Measurements from ENCODE around the gene GRIK3. TPM values are rescaled to one million over a fixed set of nuclear protein-coding genes. Genes with fewer than 3 reads are reported as not detected.

Gene GRIK3
- total RNA-seq, 6 experiments from 2014 or later, result not detected

DNA sequence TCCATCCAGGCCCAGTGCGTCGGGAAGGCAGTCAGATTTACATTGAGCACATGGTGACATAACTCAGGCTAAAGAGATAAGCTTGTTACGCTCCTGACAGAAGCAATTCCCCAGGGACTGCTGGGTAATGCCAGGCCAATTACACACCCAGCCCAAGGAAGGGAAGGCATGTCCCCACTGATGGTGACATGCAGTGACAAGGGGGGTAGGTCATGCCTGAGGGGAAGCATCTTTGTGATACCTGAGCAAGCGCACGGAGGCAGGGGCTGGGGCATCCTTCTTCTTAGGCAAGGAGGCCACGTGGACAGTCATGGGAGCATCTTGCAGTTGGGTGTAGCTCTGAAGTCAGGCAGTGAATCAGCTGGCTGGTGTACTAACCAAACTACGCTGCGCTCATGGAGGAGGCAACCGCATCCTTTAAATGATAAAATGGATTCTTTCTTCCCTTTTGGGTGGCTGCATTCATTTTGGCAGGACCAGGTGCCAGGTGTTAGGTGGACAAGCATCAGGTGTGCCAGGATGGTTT, 39.6 kb upstream of the GRIK3 start:
- TF ChIP-seq, protein P1, sequence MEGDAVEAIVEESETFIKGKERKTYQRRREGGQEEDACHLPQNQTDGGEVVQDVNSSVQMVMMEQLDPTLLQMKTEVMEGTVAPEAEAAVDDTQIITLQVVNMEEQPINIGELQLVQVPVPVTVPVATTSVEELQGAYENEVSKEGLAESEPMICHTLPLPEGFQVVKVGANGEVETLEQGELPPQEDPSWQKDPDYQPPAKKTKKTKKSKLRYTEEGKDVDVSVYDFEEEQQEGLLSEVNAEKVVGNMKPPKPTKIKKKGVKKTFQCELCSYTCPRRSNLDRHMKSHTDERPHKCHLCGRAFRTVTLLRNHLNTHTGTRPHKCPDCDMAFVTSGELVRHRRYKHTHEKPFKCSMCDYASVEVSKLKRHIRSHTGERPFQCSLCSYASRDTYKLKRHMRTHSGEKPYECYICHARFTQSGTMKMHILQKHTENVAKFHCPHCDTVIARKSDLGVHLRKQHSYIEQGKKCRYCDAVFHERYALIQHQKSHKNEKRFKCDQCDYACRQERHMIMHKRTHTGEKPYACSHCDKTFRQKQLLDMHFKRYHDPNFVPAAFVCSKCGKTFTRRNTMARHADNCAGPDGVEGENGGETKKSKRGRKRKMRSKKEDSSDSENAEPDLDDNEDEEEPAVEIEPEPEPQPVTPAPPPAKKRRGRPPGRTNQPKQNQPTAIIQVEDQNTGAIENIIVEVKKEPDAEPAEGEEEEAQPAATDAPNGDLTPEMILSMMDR (IDR thresholded peaks at IDR 0.05), result no peak
- Mint-ChIP-seq H3K9me3 (peaks cover 47% of the 10 kb centered on the region), H3K27me3 (ENCODE audit: insufficient read depth) (no peaks in the 10 kb centered on the region; the same call in 1 of the 2 replicates), H3K4me1 (ENCODE audit: low read depth) (no peaks in the 10 kb centered on the region), H3K36me3 (ENCODE audit: low read depth) (no peaks in the 10 kb centered on the region), H3K4me3 (no peak overlapping the region), H3K27ac (no peak overlapping the region)
- no peak for DNase-seq

DNA sequence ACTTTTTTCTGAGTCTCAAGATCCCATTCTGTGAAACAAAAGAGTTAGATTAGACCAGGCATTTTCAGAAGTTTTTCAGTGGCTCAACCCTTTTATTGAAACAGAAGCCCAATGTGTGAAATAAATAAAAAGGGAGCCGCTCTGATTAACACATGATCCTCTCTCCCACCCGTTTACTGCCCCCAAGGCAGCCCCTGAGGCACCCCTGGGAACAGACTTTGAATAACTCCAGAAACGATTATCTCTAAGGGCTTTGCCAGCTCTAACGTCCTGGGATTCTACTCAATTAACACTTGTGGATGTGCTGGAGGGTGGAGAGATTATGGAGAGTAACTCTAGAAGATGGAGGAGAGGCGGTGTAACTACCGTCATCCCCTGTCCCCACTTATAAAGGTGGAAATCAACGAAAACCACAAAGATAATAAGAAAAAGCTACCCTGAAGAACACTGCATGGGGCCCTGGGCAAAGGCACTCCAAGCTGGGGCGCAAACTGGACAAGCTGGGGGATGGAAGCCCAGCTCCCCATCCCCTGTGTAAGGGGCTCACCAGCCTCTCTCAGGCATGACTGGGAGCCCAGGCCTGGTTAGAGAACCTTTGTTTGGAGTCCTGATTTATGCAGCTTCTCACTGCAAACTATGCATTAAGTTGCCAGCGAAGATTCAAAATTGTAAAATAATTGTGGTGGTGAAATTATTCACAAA, 39.0 kb upstream of the GRIK3 start:
- peaks cover 50% of the 10 kb centered on the region for H3K9me3 Mint-ChIP-seq
- TF ChIP-seq, protein P1 (IDR thresholded peaks at IDR 0.05), result no peak
- H3K4me1 Mint-ChIP-seq (ENCODE audit: low read depth), result no peaks in the 10 kb centered on the region
- H3K4me3 Mint-ChIP-seq, result no peak overlapping the region
- H3K27me3 Mint-ChIP-seq (ENCODE audit: insufficient read depth), result no peaks in the 10 kb centered on the region; the same call in none of the 2 replicates
- DNase-seq, result no peak
- H3K27ac Mint-ChIP-seq, result no peak overlapping the region
- peaks cover 6% of the 10 kb centered on the region; the same call in 1 of the 2 replicates for H3K36me3 Mint-ChIP-seq (ENCODE audit: low read depth)

DNA sequence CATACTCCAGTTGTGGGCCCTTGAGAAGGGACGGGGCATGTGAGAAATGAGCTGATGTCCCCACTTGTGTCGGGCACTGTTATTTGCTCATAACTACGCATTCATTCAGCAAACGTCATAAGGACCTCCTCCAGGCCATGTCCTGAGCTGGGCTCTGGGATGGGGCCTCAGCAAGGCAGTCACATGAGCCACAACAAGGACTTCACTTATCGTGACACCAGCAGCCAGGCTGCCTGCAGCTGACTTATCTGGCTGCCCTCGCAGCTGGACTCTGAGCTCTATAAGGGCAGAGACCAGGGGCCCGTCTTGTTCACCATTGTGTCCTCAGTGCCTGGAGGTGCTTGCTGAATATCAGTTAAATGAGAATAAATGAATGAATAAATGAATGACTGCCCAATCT, 37.5 kb upstream of the GRIK3 start:
- TF ChIP-seq, protein P1 (IDR thresholded peaks at IDR 0.05), result no peak
- Mint-ChIP-seq H3K4me1 (ENCODE audit: low read depth) (no peaks in the 10 kb centered on the region), H3K9me3 (peaks cover 56% of the 10 kb centered on the region), H3K27ac (no peak overlapping the region), H3K36me3 (ENCODE audit: low read depth) (peaks cover 10% of the 10 kb centered on the region; the same call in 1 of the 2 replicates), H3K27me3 (ENCODE audit: insufficient read depth) (no peaks in the 10 kb centered on the region; the same call in 1 of the 2 replicates), H3K4me3 (no peak overlapping the region)
- DNase-seq, result no peak

DNA sequence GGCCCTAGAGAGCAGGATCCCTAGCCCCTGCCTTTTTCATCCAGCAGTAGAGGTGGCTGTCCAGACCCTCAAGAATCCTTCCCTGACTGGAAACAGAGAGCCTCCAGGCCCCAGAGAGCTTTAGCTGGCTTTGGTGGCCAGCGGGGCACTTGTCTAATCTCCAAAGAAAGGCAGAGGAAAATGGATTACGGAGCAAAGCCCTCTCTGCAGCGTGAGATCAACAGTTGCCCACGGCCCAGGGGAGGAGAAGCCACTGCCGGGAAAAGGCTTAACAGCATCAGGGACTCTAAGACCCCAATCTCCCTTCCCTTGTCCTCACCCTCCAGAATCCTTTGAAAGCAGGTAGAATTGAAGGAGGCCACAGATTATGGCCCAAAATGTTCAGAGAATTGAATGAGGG, 35.8 kb upstream of the GRIK3 start:
- no peak overlapping the region for H3K27ac Mint-ChIP-seq
- peaks cover 2% of the 10 kb centered on the region; the same call in 1 of the 2 replicates for H3K27me3 Mint-ChIP-seq (ENCODE audit: insufficient read depth)
- no peak for DNase-seq
- no peak overlapping the region for H3K4me3 Mint-ChIP-seq
- no peaks in the 10 kb centered on the region for H3K4me1 Mint-ChIP-seq (ENCODE audit: low read depth)
- H3K9me3 Mint-ChIP-seq, result peaks cover 55% of the 10 kb centered on the region
- peaks cover 10% of the 10 kb centered on the region; the same call in 1 of the 2 replicates for H3K36me3 Mint-ChIP-seq (ENCODE audit: low read depth)
- TF ChIP-seq, protein P1 (IDR thresholded peaks at IDR 0.05), result no peak

DNA sequence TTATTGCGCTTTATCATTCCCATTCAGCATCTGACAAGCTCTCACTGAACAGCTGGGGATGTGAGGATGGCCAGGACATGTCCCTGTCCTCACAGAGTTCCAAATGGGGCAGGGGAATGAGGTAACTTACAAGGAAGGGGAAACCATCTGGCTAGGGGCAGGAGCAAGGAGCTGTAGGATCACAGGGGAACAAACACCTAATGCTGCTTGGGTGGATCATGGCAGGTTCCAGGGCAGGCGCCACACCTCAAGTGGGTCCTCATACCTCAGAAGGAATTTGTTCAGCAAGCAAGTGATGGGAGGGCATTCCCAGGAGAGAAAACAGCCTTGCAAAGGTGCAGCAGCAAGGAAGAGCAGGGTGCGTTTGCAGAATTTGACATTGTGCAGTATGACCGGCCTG, 35.1 kb upstream of the GRIK3 start:
- TF ChIP-seq, protein P1 (IDR thresholded peaks at IDR 0.05), result no peak
- DNase-seq, result no peak
- H3K4me1 Mint-ChIP-seq (ENCODE audit: low read depth), result no peaks in the 10 kb centered on the region
- H3K9me3 Mint-ChIP-seq, result peaks cover 50% of the 10 kb centered on the region
- peaks cover 10% of the 10 kb centered on the region; the same call in 1 of the 2 replicates for H3K36me3 Mint-ChIP-seq (ENCODE audit: low read depth)
- H3K4me3 Mint-ChIP-seq, result no peak overlapping the region
- peaks cover 2% of the 10 kb centered on the region; the same call in 1 of the 2 replicates for H3K27me3 Mint-ChIP-seq (ENCODE audit: insufficient read depth)
- H3K27ac Mint-ChIP-seq, result no peak overlapping the region

Measured in HFFc6 (cell line).